T-helper 1 cell treated with Interleukin-12 subunit alpha and Interleukin-12 subunit beta and Interleukin-4 antibody, amounts not matched to agents 30 μg/mL and 1 μg/mL, for 36 hours (primary cell): ENCODE results near the gene ZFPM1.

Experiments
- H3K27ac Mint-ChIP-seq: one replicate; pipeline ENCODE4 v1.8.0; 2021; ENCODE audit warnings: mild to moderate bottlenecking, mixed read lengths
- H3K27me3 Mint-ChIP-seq: one replicate; pipeline ENCODE4 v1.8.0; 2021; ENCODE audit warnings: low read depth, mixed read lengths
- H3K36me3 Mint-ChIP-seq: one replicate; pipeline ENCODE4 v1.8.0; 2021; ENCODE audit warnings: low read depth, mixed read lengths
- H3K4me1 Mint-ChIP-seq: one replicate; pipeline ENCODE4 v1.8.0; 2021; ENCODE audit warnings: low read depth, mixed read lengths
- H3K4me3 Mint-ChIP-seq: one replicate; pipeline ENCODE4 v1.8.0; 2021; ENCODE audit warnings: mild to moderate bottlenecking, moderate library complexity, mixed read lengths
- H3K9me3 Mint-ChIP-seq: one replicate; pipeline ENCODE4 v1.8.0; 2021; ENCODE audit warnings: mixed read lengths

ZFPM1 gene

GRCh38 chr16:88560714-88561484 is 107.8 kb downstream of the ZFPM1 start:
- no peaks in the 10 kb centered on the region for H3K36me3 Mint-ChIP-seq
- H3K9me3 Mint-ChIP-seq, result peaks cover 7% of the 10 kb centered on the region
- no peaks in the 10 kb centered on the region for H3K27me3 Mint-ChIP-seq
- H3K4me1 Mint-ChIP-seq, result peaks cover 2% of the 10 kb centered on the region
- H3K4me3 Mint-ChIP-seq, result no peak overlapping the region
- H3K27ac Mint-ChIP-seq, result no peak overlapping the region

DNA sequence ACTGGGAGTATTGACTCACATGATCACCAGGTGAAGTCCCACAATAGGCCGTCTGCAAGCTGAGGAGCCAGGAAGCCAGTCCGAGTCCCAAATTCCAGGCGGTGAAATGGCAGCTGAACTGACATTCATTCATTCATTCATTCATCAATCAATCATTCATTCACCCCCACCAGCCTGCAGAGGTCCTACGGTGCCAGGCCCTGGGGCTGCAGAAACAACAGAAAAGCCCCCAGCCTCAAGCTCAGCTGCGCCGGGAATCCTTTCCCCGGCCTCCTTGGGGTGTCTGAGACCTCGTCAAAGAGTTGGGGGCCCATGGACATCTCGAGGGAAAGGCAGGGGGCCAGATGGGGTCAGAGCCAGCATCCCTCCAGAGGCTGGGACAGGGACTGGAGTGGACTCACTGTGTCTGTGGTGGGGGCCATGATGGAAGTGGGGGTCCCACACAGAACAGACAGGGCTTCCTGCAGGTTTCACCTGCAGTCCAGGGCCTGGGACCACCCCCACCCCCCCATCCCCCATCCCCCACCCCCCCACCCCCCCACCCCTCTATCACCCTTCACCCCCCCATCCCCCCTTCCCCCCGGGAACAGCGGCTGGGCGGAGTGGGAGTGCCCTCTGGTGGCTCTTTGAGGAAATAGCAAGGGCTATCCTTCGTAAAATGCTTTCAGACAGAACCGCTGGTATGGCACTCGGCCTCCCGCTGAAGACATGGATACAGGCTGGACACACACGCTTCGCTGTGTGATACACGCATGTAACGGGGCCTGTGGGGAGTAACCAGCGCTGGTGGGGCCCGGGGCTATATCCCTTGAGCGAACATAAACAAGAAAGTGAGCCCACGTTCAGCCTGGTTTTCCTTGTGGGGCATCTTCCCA is 108.6 kb downstream of the ZFPM1 start:
- no peak overlapping the region for H3K27ac Mint-ChIP-seq
- no peak overlapping the region for H3K4me3 Mint-ChIP-seq
- H3K4me1 Mint-ChIP-seq, result peaks cover 2% of the 10 kb centered on the region
- H3K27me3 Mint-ChIP-seq, result no peaks in the 10 kb centered on the region
- H3K36me3 Mint-ChIP-seq, result no peaks in the 10 kb centered on the region
- no peaks in the 10 kb centered on the region for H3K9me3 Mint-ChIP-seq

DNA sequence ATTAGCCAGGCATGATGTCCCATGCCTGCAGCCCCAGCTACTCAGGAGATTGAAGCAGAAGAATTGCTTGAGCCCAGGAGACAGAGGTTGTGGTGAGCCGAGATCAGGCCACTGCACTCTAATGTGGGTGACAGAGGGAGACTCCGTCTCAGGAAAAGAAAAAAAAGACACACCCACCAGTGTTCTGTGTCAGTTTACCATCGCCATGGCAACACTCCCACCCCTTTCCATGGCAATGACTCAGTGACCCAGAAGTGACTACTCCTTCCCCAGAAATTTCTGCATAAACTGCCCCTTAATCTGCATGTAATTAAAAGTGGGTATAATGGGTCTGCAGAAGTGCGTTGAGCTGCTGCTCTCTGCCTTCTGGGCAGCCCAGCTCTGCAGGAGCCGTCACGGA is 113.1 kb downstream of the ZFPM1 start:
- no peak overlapping the region for H3K27ac Mint-ChIP-seq
- H3K27me3 Mint-ChIP-seq, result no peaks in the 10 kb centered on the region
- no peaks in the 10 kb centered on the region for H3K36me3 Mint-ChIP-seq
- H3K4me3 Mint-ChIP-seq, result no peak overlapping the region
- H3K4me1 Mint-ChIP-seq, result peaks cover 9% of the 10 kb centered on the region
- no peaks in the 10 kb centered on the region for H3K9me3 Mint-ChIP-seq

DNA sequence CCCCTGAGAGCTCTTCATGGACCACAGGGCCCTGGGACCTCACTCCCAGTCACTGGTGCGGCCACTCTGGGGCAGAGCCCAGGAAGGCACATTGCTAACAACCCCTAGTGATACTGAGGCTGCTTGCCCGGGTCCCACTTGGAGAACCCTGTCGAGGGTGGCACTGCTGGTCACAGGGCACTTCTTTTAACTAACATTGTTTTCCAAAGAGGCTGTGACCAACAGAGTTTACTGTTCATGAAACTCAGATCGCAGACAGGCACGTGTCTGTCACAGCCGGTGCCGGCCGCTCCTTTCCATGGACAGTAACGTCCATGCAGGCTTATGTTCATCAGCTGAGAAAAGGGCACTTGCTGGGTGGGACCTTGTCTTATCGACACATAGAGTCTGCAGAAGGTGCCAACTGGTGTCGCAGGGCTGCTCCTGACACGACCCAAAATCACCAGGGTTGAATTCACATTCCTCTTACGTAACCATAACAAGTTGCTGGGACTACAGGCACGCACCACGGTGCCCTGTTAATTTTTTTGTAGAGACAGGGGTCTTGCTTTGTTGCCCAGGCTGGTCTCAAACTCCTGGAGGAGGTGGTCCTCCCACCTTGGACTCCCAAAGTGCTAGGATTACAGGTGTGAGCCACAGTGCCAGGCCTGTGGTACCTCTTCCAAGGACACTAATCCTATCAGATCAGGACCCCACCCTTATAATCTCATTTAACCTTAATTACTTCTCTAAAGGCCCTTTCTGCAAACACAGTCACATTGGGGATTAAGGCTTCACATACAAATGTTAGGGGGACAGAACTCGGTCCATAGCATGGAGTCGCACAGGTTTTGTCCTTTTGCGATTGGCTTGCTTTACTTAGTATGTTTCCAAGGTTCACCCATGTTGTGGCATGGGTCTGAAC is 115.9 kb downstream of the ZFPM1 start:
- H3K27ac Mint-ChIP-seq, result peak overlapping the region; percentile 62
- H3K9me3 Mint-ChIP-seq, result no peaks in the 10 kb centered on the region
- peaks cover 20% of the 10 kb centered on the region for H3K4me1 Mint-ChIP-seq

GRCh38 chr16:88569614-88569984 is 116.5 kb downstream of the ZFPM1 start:
- Mint-ChIP-seq H3K27ac (peak overlapping the region; percentile 62), H3K27me3 (no peaks in the 10 kb centered on the region), H3K36me3 (peaks cover 5% of the 10 kb centered on the region), H3K9me3 (no peaks in the 10 kb centered on the region), H3K4me3 (peak overlapping the region; percentile 74), H3K4me1 (peaks cover 20% of the 10 kb centered on the region)

More for the DNA sequence above, 115.9 kb downstream of the ZFPM1 start:
- H3K36me3 Mint-ChIP-seq, result peaks cover 5% of the 10 kb centered on the region
- peak overlapping the region; percentile 74 for H3K4me3 Mint-ChIP-seq
- H3K27me3 Mint-ChIP-seq, result no peaks in the 10 kb centered on the region

DNA sequence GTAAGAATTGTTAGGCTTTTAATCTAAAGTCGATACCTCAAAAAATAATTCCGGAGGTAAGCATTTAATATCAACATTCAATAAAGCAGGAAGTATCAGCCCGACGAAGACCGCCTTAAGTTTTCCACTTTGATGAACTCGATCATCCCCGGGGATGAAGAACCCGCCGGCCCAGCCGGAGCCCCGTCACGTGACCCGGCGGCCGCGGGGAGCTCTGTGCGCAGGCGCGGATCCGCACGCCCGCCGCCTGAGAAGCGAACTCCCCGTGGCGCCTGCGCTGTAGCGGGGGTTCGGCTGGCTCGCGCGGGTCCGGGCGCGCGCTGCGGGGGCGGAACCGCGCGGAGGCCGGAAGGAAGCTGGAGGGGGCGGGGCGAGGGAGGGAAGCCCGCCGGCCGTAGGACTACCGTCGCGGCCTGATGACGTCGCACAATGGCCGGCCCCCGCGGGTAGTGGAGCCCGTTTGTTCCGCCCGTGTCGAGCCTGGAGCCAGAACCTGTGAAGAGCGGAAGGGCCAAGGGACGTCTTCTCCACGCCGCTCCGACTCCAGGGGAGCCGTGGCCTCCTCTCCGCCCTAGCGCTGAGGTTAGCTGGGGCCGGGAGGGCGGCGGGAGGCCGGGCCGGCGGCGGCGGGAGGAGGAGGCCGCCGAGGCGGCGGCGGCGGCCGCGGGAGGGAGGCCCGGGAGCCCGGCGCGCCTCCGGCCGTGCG is 117.1 kb downstream of the ZFPM1 start, which contains the start of gene ZC3H18:
TSS of gene ZC3H18 (plus strand) at position 419 of the 706 bp plus-strand sequence. CDS start 6,721 bp downstream, outside the sequence.
- Mint-ChIP-seq H3K27ac (peak within 1 kb of the TSS; percentile 80), H3K4me1 (peaks cover 20% of the 10 kb centered on the region), H3K4me3 (peak within 1 kb of the TSS; percentile 87), H3K36me3 (peaks cover 5% of the 10 kb centered on the region), H3K27me3 (no peaks in the 10 kb centered on the region), H3K9me3 (no peaks in the 10 kb centered on the region)

- H3K27ac Mint-ChIP-seq, result peak overlapping the region; percentile 67
- H3K27me3 Mint-ChIP-seq, result no peaks in the 10 kb centered on the region
- H3K4me3 Mint-ChIP-seq, result peak overlapping the region; percentile 87
- H3K36me3 Mint-ChIP-seq, result peaks cover 6% of the 10 kb centered on the region
- H3K4me1 Mint-ChIP-seq, result peaks cover 21% of the 10 kb centered on the region
- H3K9me3 Mint-ChIP-seq, result no peaks in the 10 kb centered on the region
Observed at GRCh38 chr16:88570691-88571092, 117.6 kb downstream of the ZFPM1 start.

GRCh38 chr16:88575251-88575650 is 122.2 kb downstream of the ZFPM1 start:
- Mint-ChIP-seq H3K27me3 (no peaks in the 10 kb centered on the region), H3K4me1 (peaks cover 34% of the 10 kb centered on the region), H3K9me3 (no peaks in the 10 kb centered on the region), H3K27ac (no peak overlapping the region), H3K36me3 (peaks cover 29% of the 10 kb centered on the region), H3K4me3 (no peak overlapping the region)

DNA sequence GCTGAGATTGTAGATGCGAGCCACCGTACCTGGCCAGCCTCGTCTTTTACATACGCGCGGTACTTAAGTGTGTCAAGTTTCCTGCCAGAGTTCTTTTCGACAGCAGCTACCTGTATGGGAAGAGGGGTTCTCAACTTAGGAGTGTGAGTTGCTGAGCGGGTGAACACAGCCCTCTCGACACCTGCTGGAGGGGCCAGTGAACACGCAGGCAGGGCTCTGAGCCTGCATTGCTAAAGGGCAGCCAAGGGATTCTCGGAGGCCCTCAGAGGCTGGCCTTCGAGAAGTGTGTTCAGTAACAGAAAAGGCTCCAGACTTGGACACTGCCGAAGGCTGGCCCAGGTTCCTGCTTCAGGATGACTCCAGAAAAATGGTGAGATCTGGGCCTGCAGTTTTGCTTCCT is 123.2 kb downstream of the ZFPM1 start:
- Mint-ChIP-seq H3K4me3 (no peak overlapping the region), H3K27me3 (no peaks in the 10 kb centered on the region), H3K36me3 (peaks cover 31% of the 10 kb centered on the region), H3K27ac (no peak overlapping the region), H3K4me1 (peaks cover 29% of the 10 kb centered on the region), H3K9me3 (no peaks in the 10 kb centered on the region)

DNA sequence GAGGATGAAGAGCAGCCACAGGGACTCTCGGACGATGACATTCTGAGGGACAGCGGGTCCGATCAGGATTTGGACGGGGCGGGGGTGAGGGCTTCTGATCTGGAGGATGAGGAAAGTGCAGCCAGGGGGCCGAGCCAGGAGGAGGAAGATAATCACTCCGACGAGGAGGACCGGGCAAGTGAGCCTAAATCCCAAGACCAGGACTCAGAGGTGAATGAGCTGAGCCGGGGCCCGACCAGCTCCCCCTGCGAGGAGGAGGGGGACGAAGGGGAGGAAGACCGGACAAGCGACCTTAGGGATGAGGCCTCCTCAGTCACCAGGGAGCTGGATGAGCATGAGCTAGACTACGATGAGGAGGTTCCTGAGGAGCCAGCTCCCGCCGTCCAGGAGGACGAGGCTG is 124.1 kb downstream of the ZFPM1 start:
- Mint-ChIP-seq H3K27me3 (no peaks in the 10 kb centered on the region), H3K36me3 (peaks cover 31% of the 10 kb centered on the region), H3K4me1 (peaks cover 22% of the 10 kb centered on the region), H3K9me3 (no peaks in the 10 kb centered on the region), H3K27ac (peak overlapping the region; percentile 55), H3K4me3 (no peak overlapping the region)

- peaks cover 28% of the 10 kb centered on the region for H3K36me3 Mint-ChIP-seq
- H3K27ac Mint-ChIP-seq, result no peak overlapping the region
- no peaks in the 10 kb centered on the region for H3K9me3 Mint-ChIP-seq
- no peak overlapping the region for H3K4me3 Mint-ChIP-seq
- H3K4me1 Mint-ChIP-seq, result peaks cover 21% of the 10 kb centered on the region
- no peaks in the 10 kb centered on the region for H3K27me3 Mint-ChIP-seq
Observed at GRCh38 chr16:88578446-88579313, 125.6 kb downstream of the ZFPM1 start.

DNA sequence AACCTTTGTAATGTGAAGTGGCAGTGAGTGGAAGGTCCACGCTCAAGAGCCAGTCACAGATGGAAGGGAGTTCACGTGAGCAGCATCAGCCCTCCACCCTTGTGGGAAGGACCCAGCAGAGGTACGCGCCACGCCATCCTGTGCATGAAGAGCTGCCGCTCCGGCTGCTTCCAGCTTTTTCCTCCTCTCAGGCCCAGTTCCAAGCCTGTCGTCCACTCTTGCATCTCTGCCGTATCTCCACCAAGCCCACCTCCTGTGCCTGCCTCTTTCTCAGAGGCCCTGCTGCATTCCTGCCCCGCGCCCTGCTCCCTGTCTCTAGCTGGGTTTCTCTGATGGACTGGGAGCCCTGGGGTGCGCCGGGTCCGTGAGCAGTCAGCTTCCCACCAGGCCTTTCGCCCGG is 127.3 kb downstream of the ZFPM1 start:
- H3K27me3 Mint-ChIP-seq, result no peaks in the 10 kb centered on the region
- H3K9me3 Mint-ChIP-seq, result no peaks in the 10 kb centered on the region
- H3K4me1 Mint-ChIP-seq, result peaks cover 26% of the 10 kb centered on the region
- H3K36me3 Mint-ChIP-seq, result peaks cover 30% of the 10 kb centered on the region
- no peak overlapping the region for H3K27ac Mint-ChIP-seq
- no peak overlapping the region for H3K4me3 Mint-ChIP-seq

DNA sequence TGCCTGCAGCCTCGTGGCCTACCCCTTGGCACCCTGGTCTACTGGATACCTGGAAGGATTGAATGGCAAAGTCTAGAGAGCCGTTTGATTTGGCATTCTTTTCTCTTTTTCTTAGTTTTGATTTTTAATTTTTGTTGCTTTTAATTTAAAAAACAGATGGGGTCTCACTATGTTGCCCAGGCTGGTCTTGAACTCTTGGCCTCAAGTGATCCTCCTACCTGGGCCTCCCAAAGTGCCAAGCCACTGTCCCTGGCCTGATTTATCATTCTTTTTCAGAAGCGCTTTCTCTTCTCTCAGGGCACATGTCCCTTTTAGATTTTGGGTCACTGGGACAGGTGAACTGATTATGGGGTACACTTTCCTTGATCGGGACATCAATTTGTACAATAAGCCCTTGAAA is 128.0 kb downstream of the ZFPM1 start:
- H3K9me3 Mint-ChIP-seq, result no peaks in the 10 kb centered on the region
- H3K27ac Mint-ChIP-seq, result no peak overlapping the region
- H3K4me1 Mint-ChIP-seq, result peaks cover 27% of the 10 kb centered on the region
- no peaks in the 10 kb centered on the region for H3K27me3 Mint-ChIP-seq
- peaks cover 30% of the 10 kb centered on the region for H3K36me3 Mint-ChIP-seq
- no peak overlapping the region for H3K4me3 Mint-ChIP-seq
